Pancreas (tissue), 10 donors: ENCODE data around the gene OR1N2. TPM values are rescaled to one million over a fixed set of nuclear protein-coding genes. Genes with fewer than 3 reads are reported as not detected.

ENCODE experiments used
- ATAC-seq, 4 donors: fragments of 200-7000 bp; cut with Tn5 transposase; one replicate each; pipeline versions ENCODE4 v1.8.0 to v1.9.1; 2020; ENCODE audit warnings: mild to moderate bottlenecking in 4 of 4, moderate library complexity in 4 of 4
- DNase-seq, 6 donors: peaks; one replicate each; pipeline ENCODE4 v3.0.0-alpha.2; 2020
- FAIRE-seq: peaks from 2 replicates; lab custom pipeline; 2012; peaks lifted over from hg19 to GRCh38; lab: Jason Lieb, UNC
- H3K27ac ChIP-seq, 4 donors: fragments of 200-600 bp; sonication (generic); 1 replicate in 3 of 4; 2 replicates in 1 of 4; pipeline versions ENCODE4 v1.5.0 to v1.8.0; 2020
- H3K27me3 ChIP-seq, 4 donors: fragments of 200-600 bp; one replicate each; pipeline ENCODE4 v1.8.0; 2021
- H3K36me3 ChIP-seq, 3 donors: fragments of 200-600 bp; sonication (generic) in 1 of 3; one replicate each; pipeline versions ENCODE4 v1.5.0 to v1.8.0; 2020 to 2021
- H3K4me1 ChIP-seq, 3 donors: fragments of 200-600 bp; one replicate each; pipeline ENCODE4 v1.8.0; 2021
- H3K4me3 ChIP-seq, 4 donors: fragments of 200-600 bp; sonication (generic) in 2 of 4; one replicate each; pipeline versions ENCODE4 v1.5.0 to v1.8.0; 2020 to 2021
- H3K9me3 ChIP-seq, 4 donors: fragments of 200-600 bp; one replicate each; pipeline ENCODE4 v1.8.0; 2021
- WGBS, 2 donors: extraction: QIAGEN DNeasy Blood & Tissue Kit; methylation state at CpG; one replicate each; pipeline ENCODE4 v1.1.7; 2013; 5-methylcytosine and 5-hydroxymethylcytosine counted together
- intact Hi-C, 3 donors: fragments of 100-400 bp; cut with DNase I; formaldehyde crosslinking; loops; one replicate each; pipeline versions ENCODE4 v1.11.1 to v1.14.2; 2022
- polyA plus RNA-seq, 2 donors: library from polyadenylated mRNA; stranded (reverse); fragments of 200-250 nt; gene quantifications; one replicate each; pipeline ENCODE4 v1.2.3, GENCODE V29; 2013
- total RNA-seq, 6 donors: library from RNA; stranded (reverse); fragmentation: NEBNext Ultra II Directional in 4 of 6; extraction: Animal tissue kit (Norgen Biotek cat#: 25700) in 4 of 6; gene quantifications; one replicate each; pipeline versions ENCODE4 v1.2.1 to v1.2.4, GENCODE V29; 2021 to 2023
- TF ChIP-seq, protein P1 (sequence below), 4 donors: fragments of 200-600 bp; sonication (generic) in 3 of 4; IDR thresholded peaks; one replicate each; pipeline versions ENCODE4 v1.5.0 to v1.8.0; 2021; ENCODE audit warnings: antibody characterized with exemption in 4 of 4
- donor health status: healthy with polysubstance abuse.
- donor health status: DM: no; HTN: no; CAD: no; lungs with moderate emphysema.
- donor health status: DM: no; HTN: no; CAD: no.
- donor health status: control.
- donor health status: control.
- donor health status: Bipolar disorder and iron deficiency.
- donor health status: DM: yes; HTN: yes; CAD: no.
- donor health status: DM: no; HTN: no; CAD: no.
- donor health status: DM: no; HTN: no; CAD: no.
- donor health status: DM: yes; HTN: yes; CAD: no.

The OR1N2 gene
- total and polyA plus RNA-seq, 8 donors = not detected

DNA sequence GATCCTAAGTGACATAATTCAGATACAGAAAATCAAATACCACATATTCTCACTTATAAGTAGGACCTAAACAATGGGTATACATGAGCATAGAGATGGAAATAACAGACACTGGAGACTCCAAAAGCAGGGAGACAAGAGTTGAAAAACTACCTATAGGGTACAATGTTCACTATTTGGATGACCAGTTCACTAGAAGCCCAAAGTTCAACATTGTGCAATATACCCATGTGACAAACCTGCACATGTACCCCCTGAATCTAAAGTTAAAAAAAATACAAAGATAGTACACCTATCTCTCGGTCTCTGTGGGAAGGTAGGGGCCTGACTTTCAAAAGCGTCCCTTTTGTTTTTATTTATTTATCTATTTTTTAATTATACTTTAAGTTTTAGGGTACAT lies 14.2 kb upstream of the OR1N2 start:
- H3K9me3 ChIP-seq = no peaks in the 10 kb centered on the region
- ATAC-seq = no peak
- H3K27ac ChIP-seq = no peak overlapping the region
- WGBS, 2 donors = 35 to 42% methylated on average over 2 of the region's 2 CpGs
- H3K4me3 ChIP-seq = no peak overlapping the region
- no peaks in the 10 kb centered on the region for H3K36me3 ChIP-seq
- no peak for DNase-seq
- no peaks in the 10 kb centered on the region for H3K4me1 ChIP-seq
- no peaks in the 10 kb centered on the region for H3K27me3 ChIP-seq
- intact Hi-C loops = no loop called here
- no peak for FAIRE-seq
- TF ChIP-seq, protein P1, sequence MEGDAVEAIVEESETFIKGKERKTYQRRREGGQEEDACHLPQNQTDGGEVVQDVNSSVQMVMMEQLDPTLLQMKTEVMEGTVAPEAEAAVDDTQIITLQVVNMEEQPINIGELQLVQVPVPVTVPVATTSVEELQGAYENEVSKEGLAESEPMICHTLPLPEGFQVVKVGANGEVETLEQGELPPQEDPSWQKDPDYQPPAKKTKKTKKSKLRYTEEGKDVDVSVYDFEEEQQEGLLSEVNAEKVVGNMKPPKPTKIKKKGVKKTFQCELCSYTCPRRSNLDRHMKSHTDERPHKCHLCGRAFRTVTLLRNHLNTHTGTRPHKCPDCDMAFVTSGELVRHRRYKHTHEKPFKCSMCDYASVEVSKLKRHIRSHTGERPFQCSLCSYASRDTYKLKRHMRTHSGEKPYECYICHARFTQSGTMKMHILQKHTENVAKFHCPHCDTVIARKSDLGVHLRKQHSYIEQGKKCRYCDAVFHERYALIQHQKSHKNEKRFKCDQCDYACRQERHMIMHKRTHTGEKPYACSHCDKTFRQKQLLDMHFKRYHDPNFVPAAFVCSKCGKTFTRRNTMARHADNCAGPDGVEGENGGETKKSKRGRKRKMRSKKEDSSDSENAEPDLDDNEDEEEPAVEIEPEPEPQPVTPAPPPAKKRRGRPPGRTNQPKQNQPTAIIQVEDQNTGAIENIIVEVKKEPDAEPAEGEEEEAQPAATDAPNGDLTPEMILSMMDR (IDR thresholded peaks at IDR 0.05) = no peak

DNA sequence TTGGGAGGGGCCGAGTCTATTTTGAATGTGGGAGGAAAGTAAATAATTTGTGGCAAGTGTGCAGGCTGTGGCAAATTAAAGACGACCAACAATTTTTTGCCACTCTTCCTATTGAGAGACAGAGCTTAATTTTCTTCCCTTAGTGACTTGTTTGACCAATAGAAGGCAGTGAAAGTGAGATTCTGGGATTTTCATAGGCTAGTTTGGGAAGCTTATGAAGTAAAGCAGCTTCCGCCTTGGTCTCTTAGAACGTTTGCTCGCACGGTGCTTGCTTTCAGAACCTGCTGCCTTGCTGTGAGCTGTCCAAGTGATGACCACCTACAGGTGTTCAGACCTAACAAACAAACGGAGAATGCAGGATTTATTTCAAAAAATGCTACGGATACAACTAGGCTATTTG lies 6.7 kb upstream of the OR1N2 start:
- Histone ChIP-seq H3K36me3 (no peaks in the 10 kb centered on the region), H3K27ac (no peak overlapping the region), H3K27me3 (no peaks in the 10 kb centered on the region), H3K9me3 (no peaks in the 10 kb centered on the region), H3K4me3 (no peak overlapping the region), H3K4me1 (no peaks in the 10 kb centered on the region)
- intact Hi-C loops = no loop called here
- WGBS, 2 donors = 33 to 39% methylated on average over 8 of the region's 8 CpGs
- no peak for DNase-seq
- TF ChIP-seq, protein P1 (IDR thresholded peaks at IDR 0.05) = no peak
- no peak for FAIRE-seq
- ATAC-seq = no peak

DNA sequence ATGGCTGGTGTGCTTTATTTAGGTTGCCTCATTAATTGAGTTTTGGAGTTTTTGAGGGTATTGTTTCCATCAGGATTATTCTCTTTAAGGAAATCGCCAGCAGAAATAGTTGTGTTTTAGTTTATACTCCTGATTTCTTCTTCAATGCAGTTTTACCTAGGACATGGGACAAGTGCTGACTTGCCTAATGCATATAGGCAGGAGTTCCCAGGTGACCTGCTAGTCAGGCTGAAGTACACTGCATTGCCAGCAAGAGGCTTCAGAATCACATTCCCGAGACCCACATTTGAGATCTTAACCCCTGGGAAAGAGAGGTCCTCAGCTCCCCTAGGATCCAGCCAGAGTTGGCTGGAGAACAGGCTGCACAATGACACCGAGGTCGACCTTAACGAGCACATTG lies 1.5 kb upstream of the OR1N2 start:
- intact Hi-C loops = no loop called here
- ATAC-seq = no peak
- FAIRE-seq = no peak
- H3K27me3 ChIP-seq = no peaks in the 10 kb centered on the region
- no peak overlapping the region for H3K4me3 ChIP-seq
- H3K27ac ChIP-seq = no peak overlapping the region
- TF ChIP-seq, protein P1 (IDR thresholded peaks at IDR 0.05) = no peak
- no peak for DNase-seq
- WGBS, 2 donors = 53 to 66% methylated on average over 5 of the region's 5 CpGs
- H3K4me1 ChIP-seq = no peaks in the 10 kb centered on the region
- H3K36me3 ChIP-seq = no peaks in the 10 kb centered on the region
- H3K9me3 ChIP-seq = no peaks in the 10 kb centered on the region

DNA sequence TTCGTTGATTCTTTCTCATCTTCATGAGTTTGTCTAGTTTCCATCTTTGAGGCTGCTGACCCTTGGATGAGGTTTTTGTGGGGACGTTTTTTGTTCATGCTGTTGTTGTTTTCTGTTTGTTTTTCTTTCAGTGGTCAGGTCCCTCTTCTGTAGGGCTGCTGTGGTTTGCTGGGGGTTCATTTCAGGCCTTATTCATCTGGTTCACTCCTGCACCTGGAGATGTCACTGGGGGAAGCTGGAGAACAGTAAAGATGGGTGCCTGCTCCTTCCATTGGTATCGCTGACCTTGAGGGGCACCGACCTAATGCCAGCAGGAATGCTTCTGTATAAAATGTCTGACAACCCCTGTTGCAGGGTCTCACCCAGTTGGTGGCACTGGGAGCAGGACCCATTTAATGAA lies 8.5 kb downstream of the OR1N2 start:
- no peaks in the 10 kb centered on the region for H3K27me3 ChIP-seq
- H3K9me3 ChIP-seq = no peaks in the 10 kb centered on the region
- no peaks in the 10 kb centered on the region for H3K4me1 ChIP-seq
- intact Hi-C loops = no loop called here
- DNase-seq (no peak), ATAC-seq (no peak), FAIRE-seq (no peak)
- WGBS, 2 donors = 59 to 67% methylated on average over 4 of the region's 4 CpGs
- H3K36me3 ChIP-seq = no peaks in the 10 kb centered on the region
- no peak overlapping the region for H3K27ac ChIP-seq
- TF ChIP-seq, protein P1 (IDR thresholded peaks at IDR 0.05) = no peak
- H3K4me3 ChIP-seq = no peak overlapping the region

DNA sequence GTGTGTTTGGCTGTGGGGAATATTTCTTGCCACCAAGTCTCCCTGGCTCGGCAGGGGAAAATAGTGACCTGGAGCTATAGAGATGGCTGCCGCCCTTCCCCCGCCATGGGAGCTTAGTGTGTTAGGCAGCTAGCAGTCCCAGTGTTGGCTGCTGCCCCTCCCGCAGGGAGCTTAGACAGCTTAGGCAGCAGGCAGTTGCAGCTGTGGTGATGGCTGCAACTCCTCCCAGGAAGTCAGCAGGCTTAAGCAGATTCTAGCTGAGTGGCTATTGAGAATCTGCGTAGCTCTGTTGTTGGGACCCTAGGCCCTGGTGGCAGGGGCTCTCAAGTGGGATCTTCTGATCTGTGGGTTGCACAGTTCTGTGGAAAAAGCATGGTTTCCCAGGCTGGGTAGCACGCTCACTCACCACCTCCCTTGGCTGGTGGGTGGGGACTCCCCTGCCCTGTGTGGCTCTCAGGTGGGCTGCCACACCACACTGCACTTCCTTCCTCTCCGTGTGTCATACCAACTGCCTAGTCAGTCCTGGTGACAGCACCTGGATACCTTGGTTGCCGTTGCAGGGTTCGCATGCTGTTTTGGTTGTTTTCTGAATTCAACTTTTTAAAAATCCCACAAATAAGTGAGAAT lies 9.3 kb downstream of the OR1N2 start:
- no peak overlapping the region for H3K27ac ChIP-seq
- intact Hi-C loops = no loop called here
- TF ChIP-seq, protein P1 (IDR thresholded peaks at IDR 0.05) = no peak
- no peak for DNase-seq
- no peaks in the 10 kb centered on the region for H3K27me3 ChIP-seq
- no peaks in the 10 kb centered on the region for H3K36me3 ChIP-seq
- H3K4me3 ChIP-seq = no peak overlapping the region
- no peaks in the 10 kb centered on the region for H3K9me3 ChIP-seq
- no peak for ATAC-seq
- FAIRE-seq = no peak
- WGBS, 2 donors = 33 to 39% methylated on average over 9 of the region's 9 CpGs
- H3K4me1 ChIP-seq = no peaks in the 10 kb centered on the region
